Peyer's patch (tissue), 4 donors: Measurements from ENCODE around the gene CD200R1L. TPM values are rescaled to one million over a fixed set of nuclear protein-coding genes. Genes with fewer than 3 reads are reported as not detected.

Experiments
- DNase-seq, 3 donors: peaks; one replicate each; pipeline ENCODE4 v3.0.0-alpha.2; 2017 to 2019
- H3K27ac ChIP-seq, 4 donors: fragments of 200-600 bp; sonication (generic); one replicate each; pipeline ENCODE4 v1.5.1; 2016 to 2019
- H3K27me3 ChIP-seq, 2 donors: fragments of 200-600 bp; sonication (generic); one replicate each; pipeline ENCODE4 v1.5.1; 2019
- H3K36me3 ChIP-seq, 3 donors: fragments of 200-600 bp; sonication (generic); one replicate each; pipeline ENCODE4 v1.5.1; 2016 to 2019
- H3K4me1 ChIP-seq, 4 donors: fragments of 200-600 bp; sonication (generic); one replicate each; pipeline ENCODE4 v1.5.1; 2016 to 2019
- H3K4me3 ChIP-seq, 4 donors: fragments of 200-600 bp; sonication (generic); 1 replicate in 3 of 4; 2 replicates in 1 of 4; pipeline ENCODE4 v1.5.1; 2016 to 2019; ENCODE audit warnings: mild to moderate bottlenecking in 1 of 4
- H3K9me3 ChIP-seq, 4 donors: fragments of 200-600 bp; sonication (generic); one replicate each; pipeline ENCODE4 v1.5.1; 2016 to 2019; ENCODE audit warnings: mild to moderate bottlenecking in 1 of 4
- CTCF ChIP-seq, 6 experiments: fragments of 450-650 bp in 4 of 6; fragments of 200-600 bp in 2 of 6; sonication (generic) in 1 of 6; IDR thresholded peaks; one replicate each; pipeline ENCODE4 v1.5.1; 2017 to 2019; ENCODE audit warnings: antibody characterized with exemption in 6 of 6, mild to moderate bottlenecking in 3 of 6, moderate library complexity in 1 of 6
- POLR2A ChIP-seq, 2 donors: fragments of 450-650 bp; IDR thresholded peaks; one replicate each; pipeline ENCODE4 v1.5.1; 2017; ENCODE audit warnings: antibody characterized with exemption in 2 of 2, mild to moderate bottlenecking in 2 of 2, moderate library complexity in 2 of 2
- total RNA-seq, 4 donors: library from RNA; depleted of rRNA; stranded (reverse); fragments of >200 nt; gene quantifications; one replicate each; pipeline ENCODE4 v1.1.0, GENCODE V29; 2016

The CD200R1L gene
- total RNA-seq, 4 donors from 2014 or later: not detected

DNA sequence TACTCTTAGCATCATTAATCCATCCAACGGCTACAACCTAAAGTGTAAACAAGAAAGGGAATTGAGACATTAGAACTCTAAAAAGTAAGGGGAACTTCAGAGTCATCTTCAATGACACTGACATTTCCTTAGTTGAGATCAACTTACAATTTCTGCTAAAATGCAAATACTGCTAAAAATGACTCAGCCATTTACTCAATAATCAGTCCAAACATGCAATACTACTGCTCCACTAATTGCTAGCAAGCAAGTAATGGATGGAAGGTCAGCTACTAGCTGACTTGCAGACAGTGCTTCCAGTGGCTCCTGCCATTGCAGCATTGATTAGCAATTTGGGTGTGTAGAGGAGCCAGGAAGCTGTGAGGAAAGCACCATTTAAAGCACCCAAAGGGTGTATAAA, 28.4 kb downstream of the CD200R1L start:
- Histone ChIP-seq H3K4me3 (no peak overlapping the region), H3K9me3 (no peaks in the 10 kb centered on the region), H3K27me3 (no peaks in the 10 kb centered on the region), H3K27ac (no peak overlapping the region), H3K4me1 (peaks cover 0 to 3% (median 0%) of the 10 kb centered on the region in 4 donors), H3K36me3 (no peaks in the 10 kb centered on the region)
- DNase-seq: no peak
- no peak for TF ChIP-seq POLR2A (IDR thresholded peaks at IDR 0.05)

DNA sequence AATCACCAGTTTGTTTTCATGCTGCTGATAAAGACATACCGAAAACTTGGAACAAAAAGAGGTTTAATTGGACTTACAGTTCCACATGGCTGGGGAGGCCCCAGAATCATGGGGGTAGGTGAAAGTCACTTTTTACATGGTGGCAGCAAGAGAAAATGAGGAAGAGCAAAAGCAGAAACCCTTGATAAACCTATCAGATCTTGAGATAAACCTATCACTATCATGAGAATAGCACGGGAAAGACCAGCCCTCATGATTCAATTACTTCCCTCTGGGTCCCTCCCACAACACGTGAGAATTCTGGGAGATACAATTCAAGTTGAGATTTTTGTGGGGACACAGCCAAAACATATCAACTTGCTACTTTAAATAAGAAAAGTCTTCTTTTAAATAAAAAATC, 28.9 kb downstream of the CD200R1L start:
- no peak for TF ChIP-seq CTCF (IDR thresholded peaks at IDR 0.05)
- TF ChIP-seq POLR2A (IDR thresholded peaks at IDR 0.05): no peak
- Histone ChIP-seq H3K36me3 (no peaks in the 10 kb centered on the region), H3K9me3 (no peaks in the 10 kb centered on the region), H3K4me3 (no peak overlapping the region), H3K4me1 (peaks cover 0 to 3% (median 0%) of the 10 kb centered on the region in 4 donors), H3K27me3 (no peaks in the 10 kb centered on the region), H3K27ac (no peak overlapping the region)
- DNase-seq: no peak

DNA sequence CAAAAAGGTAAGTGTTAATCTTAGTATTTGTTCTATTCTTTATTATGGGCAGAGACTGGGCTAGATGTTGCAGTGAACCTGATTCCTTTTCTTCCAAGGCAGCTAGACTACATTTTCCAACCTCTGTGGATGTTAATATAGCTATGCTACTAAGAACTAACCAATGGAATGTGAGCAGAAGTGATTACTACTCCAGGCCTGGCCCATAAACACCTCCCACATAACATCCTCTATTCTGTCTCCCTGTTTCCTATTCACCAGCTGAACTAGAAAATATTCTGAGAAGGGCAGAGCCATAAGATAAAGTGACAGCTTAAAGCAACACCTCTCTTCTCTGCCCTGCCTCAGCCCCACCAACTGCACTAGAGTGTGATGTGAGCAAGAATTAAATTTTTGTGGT, 29.4 kb downstream of the CD200R1L start:
- TF ChIP-seq CTCF (IDR thresholded peaks at IDR 0.05): no peak
- TF ChIP-seq POLR2A (IDR thresholded peaks at IDR 0.05): no peak
- H3K27me3 ChIP-seq: no peaks in the 10 kb centered on the region
- no peak for DNase-seq
- no peaks in the 10 kb centered on the region for H3K36me3 ChIP-seq
- no peak overlapping the region for H3K27ac ChIP-seq
- H3K4me1 ChIP-seq: peaks cover 0 to 3% (median 0%) of the 10 kb centered on the region in 4 donors
- H3K4me3 ChIP-seq: no peak overlapping the region
- H3K9me3 ChIP-seq: no peaks in the 10 kb centered on the region

- H3K9me3 ChIP-seq: no peaks in the 10 kb centered on the region
- DNase-seq: no peak
- H3K27me3 ChIP-seq: no peaks in the 10 kb centered on the region
- no peak for TF ChIP-seq CTCF (IDR thresholded peaks at IDR 0.05)
- TF ChIP-seq POLR2A (IDR thresholded peaks at IDR 0.05): no peak
- no peak overlapping the region for H3K4me3 ChIP-seq
- peaks cover 0 to 3% (median 0%) of the 10 kb centered on the region in 4 donors for H3K4me1 ChIP-seq
- no peak overlapping the region for H3K27ac ChIP-seq
- H3K36me3 ChIP-seq: no peaks in the 10 kb centered on the region
Observed at GRCh38 chr3:112815981-112816380, 30.7 kb downstream of the CD200R1L start.

- no peaks in the 10 kb centered on the region for H3K9me3 ChIP-seq
Observed at GRCh38 chr3:112814266-112814665, 32.4 kb downstream of the CD200R1L start.

DNA sequence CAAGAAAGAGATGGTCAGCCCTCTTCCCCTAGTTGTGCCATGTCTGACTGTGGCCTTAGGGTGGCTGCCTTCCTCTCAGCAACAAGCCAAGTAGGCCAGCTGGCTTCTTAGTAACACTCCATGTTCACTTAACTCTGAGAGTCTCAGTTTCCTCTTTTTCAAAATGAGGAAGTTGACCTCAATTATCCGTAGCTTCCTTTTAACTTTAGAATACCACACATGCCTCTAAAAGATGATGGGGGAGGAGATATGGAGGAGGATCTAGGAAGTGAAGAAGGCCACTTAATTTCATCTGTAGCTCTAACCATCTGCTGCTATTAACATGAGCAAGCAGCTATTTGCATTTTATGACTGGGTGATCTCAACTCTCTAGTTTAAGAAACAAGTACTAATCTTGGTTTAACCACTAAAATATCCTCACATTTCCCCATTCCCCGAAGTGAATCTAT, 32.9 kb downstream of the CD200R1L start:
- H3K4me3 ChIP-seq: no peak overlapping the region
- DNase-seq: peak in 1 of 3 donors; percentile 34
- H3K9me3 ChIP-seq: no peaks in the 10 kb centered on the region
- H3K4me1 ChIP-seq: peaks cover 0 to 3% (median 0%) of the 10 kb centered on the region in 4 donors
- no peak for TF ChIP-seq CTCF (IDR thresholded peaks at IDR 0.05)
- no peak for TF ChIP-seq POLR2A (IDR thresholded peaks at IDR 0.05)
- H3K36me3 ChIP-seq: no peaks in the 10 kb centered on the region
- H3K27me3 ChIP-seq: no peaks in the 10 kb centered on the region
- peak overlapping the region in 1 of 4 donors; percentile 34 for H3K27ac ChIP-seq

More at GRCh38 chr3:112814266-112814665, 32.4 kb downstream of the CD200R1L start:
- no peak overlapping the region for H3K27ac ChIP-seq
- TF ChIP-seq CTCF (IDR thresholded peaks at IDR 0.05): peak in 3 of 6 experiments; percentile 44 to 62 (median 45)
- TF ChIP-seq POLR2A (IDR thresholded peaks at IDR 0.05): no peak
- no peaks in the 10 kb centered on the region for H3K27me3 ChIP-seq
- no peak overlapping the region for H3K4me3 ChIP-seq
- H3K36me3 ChIP-seq: no peaks in the 10 kb centered on the region
- DNase-seq: no peak
- H3K4me1 ChIP-seq: peaks cover 0 to 3% (median 0%) of the 10 kb centered on the region in 4 donors
